A549 (cell line): ENCODE measurements around the gene HCFC1R1. TPM values are rescaled to one million over a fixed set of nuclear protein-coding genes. Genes with fewer than 3 reads are reported as not detected.

Experiments
- ATAC-seq, 2 experiments: fragments of 200-7000 bp in 1 of 2; fragments of >200 bp in 1 of 2; cut with Nextera tagmentation in 1 of 2; cut with Tn5 transposase in 1 of 2; 3 replicates each; pipeline versions ENCODE4 v1.8.0 to v1.9.1; 2018 to 2020; ENCODE audit warnings: mild to moderate bottlenecking in 1 of 2, moderate library complexity in 1 of 2
- CTCF ChIA-PET: fragments of 300-600 bp; sonication (Branson Sonifier 250); formaldehyde crosslinking; extraction: SDS; loops from one replicate; lab custom pipeline; 2021; ENCODE audit warnings: antibody characterized with exemption, inconsistent platforms; lab: Yijun Ruan, JAX
- POLR2A ChIA-PET: fragments of 350-600 bp; formaldehyde crosslinking; extraction: SDS; loops from one replicate; lab custom pipeline; 2021; ENCODE audit warnings: antibody characterized with exemption, inconsistent platforms; lab: Yijun Ruan, JAX
- DNase-seq, 2 experiments: peaks; one replicate each; pipeline versions ENCODE4 v3.0.0 to v3.0.0-alpha.2; 2011 to 2016; ENCODE audit warnings: low read depth in 1 of 2, low spot score in 1 of 2
- FAIRE-seq: peaks from 2 replicates; lab custom pipeline; 2011; peaks lifted over from hg19 to GRCh38; lab: Jason Lieb, UNC
- H3K27ac ChIP-seq, 2 experiments: fragments of >200 bp; sonication (Bioruptor Twin); formaldehyde crosslinking; 3 replicates each; pipeline ENCODE4 v1.5.1; 2016 to 2017
- H3K4me1 ChIP-seq: fragments of >200 bp; sonication (Bioruptor Twin); formaldehyde crosslinking; 3 replicates; pipeline ENCODE4 v1.6.1; 2016
- H3K4me2 ChIP-seq: fragments of >200 bp; sonication (Bioruptor Twin); formaldehyde crosslinking; 3 replicates; pipeline ENCODE4 v1.6.1; 2016
- H3K4me3 ChIP-seq: fragments of >200 bp; sonication (Bioruptor Twin); formaldehyde crosslinking; 3 replicates; pipeline ENCODE4 v1.5.1; 2016
- H3K9me3 ChIP-seq: fragments of >200 bp; sonication (Bioruptor Twin); formaldehyde crosslinking; 3 replicates; pipeline ENCODE4 v1.6.1; 2016
- BHLHE40 ChIP-seq: IDR thresholded peaks from 2 replicates; pipeline ENCODE4 v1.6.1; 2012; ENCODE audit warnings: low read depth, low read length, inconsistent platforms
- CBX8 ChIP-seq: fragments of 200-600 bp; sonication (generic); IDR thresholded peaks from 2 replicates; pipeline ENCODE4 v1.6.1; 2016
- EHMT2 ChIP-seq: fragments of 200-600 bp; sonication (generic); IDR thresholded peaks from 2 replicates; pipeline ENCODE4 v1.6.1; 2016; ENCODE audit warnings: antibody characterized with exemption, low read depth, mild to moderate bottlenecking, moderate library complexity
- EP300 ChIP-seq, 2 experiments: fragments of >200 bp; sonication (Bioruptor Twin); formaldehyde crosslinking; IDR thresholded peaks; 2 replicates in 1 of 2; 3 replicates in 1 of 2; pipeline ENCODE4 v1.6.1; 2016 to 2017
- FOSL2 ChIP-seq, 2 experiments: fragments of 450-650 bp in 1 of 2; fragments of >200 bp in 1 of 2; sonication (Bioruptor Twin) in 1 of 2; formaldehyde crosslinking; IDR thresholded peaks; 2 replicates each; pipeline versions ENCODE4 v1.5.0 to v1.6.1; 2016 to 2020; ENCODE audit warnings: mild to moderate bottlenecking in 1 of 2, moderate library complexity in 1 of 2
- HOXA7 ChIP-seq: fragments of 250-450 bp; sonication (Bioruptor Pico); IDR thresholded peaks from 2 replicates; pipeline ENCODE4 v1.5.0; 2020; ENCODE audit warnings: mild to moderate bottlenecking, moderate library complexity
- HOXB13 ChIP-seq: fragments of 250-450 bp; sonication (Bioruptor Pico); IDR thresholded peaks from 2 replicates; pipeline ENCODE4 v1.5.0; 2020; ENCODE audit warnings: low read depth, mild to moderate bottlenecking, moderate library complexity
- JUNB ChIP-seq: fragments of >200 bp; sonication (Bioruptor Twin); formaldehyde crosslinking; IDR thresholded peaks from 2 replicates; pipeline ENCODE4 v1.6.1; 2016
- KDM5A ChIP-seq: fragments of 200-600 bp; sonication (generic); IDR thresholded peaks from 2 replicates; pipeline ENCODE4 v1.6.1; 2016; ENCODE audit warnings: antibody characterized with exemption, mild to moderate bottlenecking
- PHF8 ChIP-seq: fragments of 200-600 bp; sonication (generic); IDR thresholded peaks from 2 replicates; pipeline ENCODE4 v1.6.1; 2016; ENCODE audit warnings: low read depth, mild to moderate bottlenecking, antibody characterized with exemption, moderate library complexity, borderline replicate concordance
- RAD21 ChIP-seq, 2 experiments: fragments of >200 bp in 1 of 2; sonication (Bioruptor Twin) in 1 of 2; formaldehyde crosslinking in 1 of 2; IDR thresholded peaks in 1 of 2; conservative IDR thresholded peaks in 1 of 2; 2 replicates in 1 of 2; 3 replicates in 1 of 2; pipeline ENCODE4 v1.6.1; 2012 to 2018; ENCODE audit warnings: inconsistent platforms in 1 of 2
- RARB ChIP-seq: fragments of 250-450 bp; sonication (Bioruptor Pico); IDR thresholded peaks from 2 replicates; pipeline ENCODE4 v1.8.0; 2021; ENCODE audit warnings: mild to moderate bottlenecking, moderate library complexity
- SMC3 ChIP-seq: fragments of >200 bp; sonication (Bioruptor Twin); formaldehyde crosslinking; IDR thresholded peaks from 3 replicates; pipeline ENCODE4 v1.6.1; 2018; ENCODE audit warnings: inconsistent platforms
- WGBS: methylation state at CpG from one replicate; pipeline ENCODE4 v1.1.6; 2017; ENCODE audit errors: missing lambda C conversion rate; 5-methylcytosine and 5-hydroxymethylcytosine counted together
- polyA plus RNA-seq, 4 experiments: library from polyadenylated mRNA; depleted of rRNA in 3 of 4; stranded (reverse); fragments of >200 nt; fragmentation: RNase III in 1 of 4; extraction: RNeasy Plus Mini Kit Qiagen cat#74134 plus additional on column Dnase treatment in 1 of 4; gene quantifications; 2 replicates in 3 of 4; 3 replicates in 1 of 4; pipeline ENCODE4 v1.2.3, GENCODE V29; 2011 to 2017
- TF ChIP-seq, protein P1 (sequence below): fragments of >200 bp; sonication (Bioruptor Twin); formaldehyde crosslinking; IDR thresholded peaks from 3 replicates; pipeline ENCODE4 v1.6.1; 2016
- TF ChIP-seq, protein P2 (sequence below): IDR thresholded peaks from 2 replicates; pipeline ENCODE4 v1.6.1; 2012
- TF ChIP-seq, protein P3 (sequence below): fragments of 250-450 bp; sonication (Bioruptor Pico); IDR thresholded peaks from 2 replicates; pipeline ENCODE4 v1.5.0; 2020; ENCODE audit warnings: low read depth, mild to moderate bottlenecking, moderate library complexity
- TF ChIP-seq, protein P4 (sequence below): fragments of >200 bp; sonication (Bioruptor Twin); formaldehyde crosslinking; IDR thresholded peaks from 3 replicates; pipeline ENCODE4 v1.5.1; 2016

Gene HCFC1R1
- polyA plus RNA-seq, 2 of the 4 experiments (the other 2 are of a cell fraction): 46.4 to 179 TPM

DNA sequence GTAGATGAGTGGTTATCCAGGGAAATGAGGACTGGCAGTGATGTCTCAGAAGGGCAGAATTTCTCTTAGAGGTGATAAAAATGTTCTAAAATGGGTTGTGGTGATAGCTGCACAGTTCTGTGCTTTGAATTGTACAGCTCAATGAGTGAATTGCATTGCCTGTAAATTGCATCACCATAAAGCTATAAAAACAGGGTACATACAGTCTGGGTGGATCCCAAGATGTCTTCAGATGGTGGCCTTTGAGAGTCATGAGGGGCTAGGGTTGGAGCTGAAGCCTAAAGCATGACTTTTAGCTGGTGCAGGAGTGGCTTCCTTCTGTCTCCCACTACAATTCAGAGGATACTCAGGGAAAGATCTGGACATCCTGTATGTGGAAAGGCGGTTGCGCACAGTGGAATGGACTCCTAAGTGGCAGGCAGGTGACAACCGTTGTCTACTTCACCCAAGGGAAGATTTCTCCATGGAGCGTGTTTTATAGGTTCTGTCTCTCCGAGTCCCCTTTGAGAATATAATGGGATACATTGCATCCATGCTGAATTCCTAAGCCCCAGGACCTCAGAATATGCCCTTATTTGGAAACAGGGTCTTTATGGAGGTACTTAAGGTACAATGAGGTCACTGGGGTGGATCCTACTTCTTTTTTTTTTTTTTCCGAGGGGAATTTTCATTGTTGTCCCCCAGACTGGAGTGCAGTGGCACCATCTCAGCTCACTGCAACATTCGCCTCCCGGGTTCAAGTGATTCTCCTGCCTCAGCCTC, 40.1 kb upstream of the HCFC1R1 start:
- H3K4me2 ChIP-seq: no peak overlapping the region
- WGBS: 91% methylated on average over 8 of the region's 8 CpGs
- no peak overlapping the region for H3K4me3 ChIP-seq
- peaks cover 23% of the 10 kb centered on the region for H3K4me1 ChIP-seq
- CTCF ChIA-PET: interaction anchor here (0.6 to 12.4 kb wide), 12 partner anchors 12 to 110 kb away, joined by 3 to 186 read pairs (median 4); partner anchors contain the start of genes ZNF213 and ZSCAN10
- no peak overlapping the region for H3K27ac ChIP-seq
- FAIRE-seq (no peak), ATAC-seq (no peak), DNase-seq (no peak)
- POLR2A ChIA-PET: no interaction called here
- no peaks in the 10 kb centered on the region for H3K9me3 ChIP-seq
- TF ChIP-seq BHLHE40 (no peak), RAD21 (conservative IDR thresholded peaks at IDR 0.05 in 1 of 2, IDR thresholded peaks at IDR 0.05 in 1 of 2) (no peak), CBX8 (no peak), EHMT2 (no peak), FOSL2 (IDR thresholded peaks at IDR 0.05) (no peak), FOSL2 (CRISPR knock-in tag; IDR thresholded peaks at IDR 0.05) (no peak), PHF8 (no peak)
- TF ChIP-seq, protein P1, sequence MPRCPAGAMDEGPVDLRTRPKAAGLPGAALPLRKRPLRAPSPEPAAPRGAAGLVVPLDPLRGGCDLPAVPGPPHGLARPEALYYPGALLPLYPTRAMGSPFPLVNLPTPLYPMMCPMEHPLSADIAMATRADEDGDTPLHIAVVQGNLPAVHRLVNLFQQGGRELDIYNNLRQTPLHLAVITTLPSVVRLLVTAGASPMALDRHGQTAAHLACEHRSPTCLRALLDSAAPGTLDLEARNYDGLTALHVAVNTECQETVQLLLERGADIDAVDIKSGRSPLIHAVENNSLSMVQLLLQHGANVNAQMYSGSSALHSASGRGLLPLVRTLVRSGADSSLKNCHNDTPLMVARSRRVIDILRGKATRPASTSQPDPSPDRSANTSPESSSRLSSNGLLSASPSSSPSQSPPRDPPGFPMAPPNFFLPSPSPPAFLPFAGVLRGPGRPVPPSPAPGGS: no peak
- TF ChIP-seq, protein P2, sequence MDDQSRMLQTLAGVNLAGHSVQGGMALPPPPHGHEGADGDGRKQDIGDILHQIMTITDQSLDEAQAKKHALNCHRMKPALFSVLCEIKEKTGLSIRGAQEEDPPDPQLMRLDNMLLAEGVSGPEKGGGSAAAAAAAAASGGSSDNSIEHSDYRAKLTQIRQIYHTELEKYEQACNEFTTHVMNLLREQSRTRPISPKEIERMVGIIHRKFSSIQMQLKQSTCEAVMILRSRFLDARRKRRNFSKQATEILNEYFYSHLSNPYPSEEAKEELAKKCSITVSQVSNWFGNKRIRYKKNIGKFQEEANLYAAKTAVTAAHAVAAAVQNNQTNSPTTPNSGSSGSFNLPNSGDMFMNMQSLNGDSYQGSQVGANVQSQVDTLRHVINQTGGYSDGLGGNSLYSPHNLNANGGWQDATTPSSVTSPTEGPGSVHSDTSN: no peak
- TF ChIP-seq, all 56 proteins: peak for 0

DNA sequence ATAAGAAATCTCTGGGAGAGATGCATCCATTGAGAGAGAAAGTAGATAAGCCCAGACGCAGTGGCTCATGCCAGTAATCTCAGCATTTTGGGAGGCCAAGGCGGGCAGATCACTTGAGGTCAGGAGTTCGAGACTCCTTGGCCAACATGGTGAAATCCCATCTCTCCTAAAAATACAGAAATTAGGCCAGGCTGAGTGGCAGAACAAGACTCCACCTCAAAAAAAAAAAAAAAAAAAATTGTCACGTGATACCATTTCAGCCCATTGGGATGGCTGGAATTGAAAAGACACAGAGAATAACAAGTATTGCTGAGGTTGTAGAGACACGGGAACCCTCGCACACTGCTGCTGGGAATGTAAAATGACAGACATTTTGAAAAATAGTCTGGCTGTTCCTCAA, 38.8 kb upstream of the HCFC1R1 start:
- Histone ChIP-seq H3K4me3 (no peak overlapping the region), H3K9me3 (no peaks in the 10 kb centered on the region), H3K4me1 (peaks cover 27% of the 10 kb centered on the region), H3K4me2 (no peak overlapping the region), H3K27ac (no peak overlapping the region)
- ATAC-seq: no peak
- TF ChIP-seq, protein P2: no peak
- TF ChIP-seq BHLHE40: no peak
- no peak for TF ChIP-seq EP300 (IDR thresholded peaks at IDR 0.05)
- no peak for TF ChIP-seq HOXB13 (CRISPR knock-in tag)
- TF ChIP-seq FOSL2 (IDR thresholded peaks at IDR 0.05): no peak
- TF ChIP-seq FOSL2 (CRISPR knock-in tag; IDR thresholded peaks at IDR 0.05): no peak
- no peak for TF ChIP-seq JUNB
- TF ChIP-seq PHF8: no peak
- TF ChIP-seq, protein P3, sequence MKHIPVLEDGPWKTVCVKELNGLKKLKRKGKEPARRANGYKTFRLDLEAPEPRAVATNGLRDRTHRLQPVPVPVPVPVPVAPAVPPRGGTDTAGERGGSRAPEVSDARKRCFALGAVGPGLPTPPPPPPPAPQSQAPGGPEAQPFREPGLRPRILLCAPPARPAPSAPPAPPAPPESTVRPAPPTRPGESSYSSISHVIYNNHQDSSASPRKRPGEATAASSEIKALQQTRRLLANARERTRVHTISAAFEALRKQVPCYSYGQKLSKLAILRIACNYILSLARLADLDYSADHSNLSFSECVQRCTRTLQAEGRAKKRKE (CRISPR knock-in tag): no peak
- TF ChIP-seq SMC3: no peak
- no peak for TF ChIP-seq RARB
- TF ChIP-seq, protein P4, sequence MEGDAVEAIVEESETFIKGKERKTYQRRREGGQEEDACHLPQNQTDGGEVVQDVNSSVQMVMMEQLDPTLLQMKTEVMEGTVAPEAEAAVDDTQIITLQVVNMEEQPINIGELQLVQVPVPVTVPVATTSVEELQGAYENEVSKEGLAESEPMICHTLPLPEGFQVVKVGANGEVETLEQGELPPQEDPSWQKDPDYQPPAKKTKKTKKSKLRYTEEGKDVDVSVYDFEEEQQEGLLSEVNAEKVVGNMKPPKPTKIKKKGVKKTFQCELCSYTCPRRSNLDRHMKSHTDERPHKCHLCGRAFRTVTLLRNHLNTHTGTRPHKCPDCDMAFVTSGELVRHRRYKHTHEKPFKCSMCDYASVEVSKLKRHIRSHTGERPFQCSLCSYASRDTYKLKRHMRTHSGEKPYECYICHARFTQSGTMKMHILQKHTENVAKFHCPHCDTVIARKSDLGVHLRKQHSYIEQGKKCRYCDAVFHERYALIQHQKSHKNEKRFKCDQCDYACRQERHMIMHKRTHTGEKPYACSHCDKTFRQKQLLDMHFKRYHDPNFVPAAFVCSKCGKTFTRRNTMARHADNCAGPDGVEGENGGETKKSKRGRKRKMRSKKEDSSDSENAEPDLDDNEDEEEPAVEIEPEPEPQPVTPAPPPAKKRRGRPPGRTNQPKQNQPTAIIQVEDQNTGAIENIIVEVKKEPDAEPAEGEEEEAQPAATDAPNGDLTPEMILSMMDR: no peak
- no peak for TF ChIP-seq HOXA7 (CRISPR knock-in tag)
- TF ChIP-seq KDM5A: no peak
- DNase-seq: no peak
- 77% methylated on average over 6 of the region's 6 CpGs for WGBS
- no peak for FAIRE-seq
- CTCF ChIA-PET: interaction anchor here (0.7 to 12.4 kb wide), 6 partner anchors 14 to 67 kb away, joined by 3 to 186 read pairs (median 7); partner anchors contain the start of genes ZNF213 and ZSCAN10
- POLR2A ChIA-PET: no interaction called here
